Loucy (cell line): ENCODE results near the gene ASMTL.

ENCODE experiments used
- EZH2phosphoT487 ChIP-seq: fragments of 200-600 bp; IDR thresholded peaks from 2 replicates; pipeline ENCODE4 v1.6.1; 2018; ENCODE audit warnings: antibody characterized with exemption, mild to moderate bottlenecking, moderate library complexity, borderline replicate concordance
- TF ChIP-seq, protein P1 (sequence below): fragments of 200-600 bp; sonication (generic); conservative IDR thresholded peaks from 2 replicates; pipeline ENCODE4 v1.5.1; 2014; ENCODE audit warnings: mild to moderate bottlenecking, antibody characterized with exemption, low read length

DNA sequence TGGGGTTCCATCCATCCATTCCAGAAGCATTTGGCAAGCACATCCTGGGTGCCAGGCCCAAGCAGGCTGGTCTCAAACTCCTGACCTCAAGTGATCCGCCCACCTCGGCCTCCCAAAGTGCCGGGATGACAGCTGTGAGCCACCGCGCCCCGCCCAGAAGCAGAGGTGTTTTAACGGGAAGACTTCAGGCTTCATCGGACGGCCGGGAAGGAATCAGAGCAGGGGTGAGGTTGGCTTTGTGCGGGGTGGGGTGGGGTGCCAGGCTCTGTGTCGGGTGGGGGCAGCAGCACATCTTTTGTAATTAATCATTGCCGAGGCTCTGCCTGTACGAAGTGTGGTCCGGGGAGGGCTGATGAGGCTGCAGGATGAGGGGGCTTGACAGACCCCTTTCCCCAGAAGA is 55.7 kb downstream of the ASMTL start:
- TF ChIP-seq, protein P1, sequence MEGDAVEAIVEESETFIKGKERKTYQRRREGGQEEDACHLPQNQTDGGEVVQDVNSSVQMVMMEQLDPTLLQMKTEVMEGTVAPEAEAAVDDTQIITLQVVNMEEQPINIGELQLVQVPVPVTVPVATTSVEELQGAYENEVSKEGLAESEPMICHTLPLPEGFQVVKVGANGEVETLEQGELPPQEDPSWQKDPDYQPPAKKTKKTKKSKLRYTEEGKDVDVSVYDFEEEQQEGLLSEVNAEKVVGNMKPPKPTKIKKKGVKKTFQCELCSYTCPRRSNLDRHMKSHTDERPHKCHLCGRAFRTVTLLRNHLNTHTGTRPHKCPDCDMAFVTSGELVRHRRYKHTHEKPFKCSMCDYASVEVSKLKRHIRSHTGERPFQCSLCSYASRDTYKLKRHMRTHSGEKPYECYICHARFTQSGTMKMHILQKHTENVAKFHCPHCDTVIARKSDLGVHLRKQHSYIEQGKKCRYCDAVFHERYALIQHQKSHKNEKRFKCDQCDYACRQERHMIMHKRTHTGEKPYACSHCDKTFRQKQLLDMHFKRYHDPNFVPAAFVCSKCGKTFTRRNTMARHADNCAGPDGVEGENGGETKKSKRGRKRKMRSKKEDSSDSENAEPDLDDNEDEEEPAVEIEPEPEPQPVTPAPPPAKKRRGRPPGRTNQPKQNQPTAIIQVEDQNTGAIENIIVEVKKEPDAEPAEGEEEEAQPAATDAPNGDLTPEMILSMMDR, result no peak
- no peak for TF ChIP-seq EZH2phosphoT487
